Common myeloid progenitor, CD34-positive (primary cell): ENCODE data around the gene POLR2C.

ENCODE experiments used
- CTCF ChIA-PET: fragments of 350-600 bp; sonication (Branson Sonifier 250); formaldehyde crosslinking; loops from one replicate; lab custom pipeline; 2021; ENCODE audit warnings: antibody characterized with exemption; lab: Charles Lee
- POLR2A ChIA-PET: fragments of 350-600 bp; sonication (Branson Sonifier 250); formaldehyde crosslinking; loops from one replicate; lab custom pipeline; 2021; ENCODE audit warnings: antibody characterized with exemption; lab: Charles Lee
- DNase-seq, 3 donors: peaks; one replicate each; pipeline versions ENCODE4 v3.0.0 to v3.0.0-alpha.2; 2013
- H3K27ac ChIP-seq, 2 experiments: 1 replicate in 1 of 2; 2 replicates in 1 of 2; pipeline ENCODE4 v1.7.0; 2013; ENCODE audit warnings: inconsistent platforms in 2 of 2, low read length in 2 of 2, mild to moderate bottlenecking in 2 of 2, low read depth in 1 of 2, moderate library complexity in 1 of 2; ENCODE audit not compliant: severe bottlenecking in 2 of 2, insufficient read depth in 1 of 2, poor library complexity in 1 of 2
- H3K27me3 ChIP-seq, 5 experiments: replicated peaks in 2 of 5; 1 replicate in 3 of 5; 2 replicates in 2 of 5; pipeline versions ENCODE4 v1.6.1 to v1.7.0; 2013; ENCODE audit warnings: low read length in 4 of 5, mild to moderate bottlenecking in 2 of 5, moderate library complexity in 2 of 5, inconsistent platforms in 1 of 5; ENCODE audit not compliant: insufficient read depth in 5 of 5, control insufficient read depth in 4 of 5
- H3K36me3 ChIP-seq, 4 experiments: 1 replicate in 2 of 4; 2 replicates in 2 of 4; pipeline versions ENCODE4 v1.6.1 to v1.7.0; 2013; ENCODE audit warnings: low read length in 3 of 4, control low read depth in 1 of 4, mild to moderate bottlenecking in 1 of 4; ENCODE audit not compliant: control insufficient read depth in 4 of 4, insufficient read depth in 4 of 4
- H3K4me1 ChIP-seq, 4 experiments: 1 replicate in 3 of 4; 2 replicates in 1 of 4; pipeline versions ENCODE4 v1.6.1 to v1.7.1; 2013; ENCODE audit warnings: low read length in 3 of 4, mild to moderate bottlenecking in 3 of 4, control low read depth in 1 of 4, inconsistent platforms in 1 of 4, moderate library complexity in 1 of 4; ENCODE audit not compliant: control insufficient read depth in 4 of 4, insufficient read depth in 4 of 4; ENCODE audit errors: control extremely low read depth in 1 of 4
- H3K4me3 ChIP-seq, 7 experiments: 1 replicate in 4 of 7; 2 replicates in 3 of 7; pipeline versions ENCODE4 v1.5.1 to v1.7.0; 2013; ENCODE audit warnings: mild to moderate bottlenecking in 7 of 7, low read length in 6 of 7, moderate library complexity in 6 of 7, inconsistent platforms in 2 of 7, low read depth in 2 of 7, control low read depth in 1 of 7; ENCODE audit not compliant: insufficient read depth in 4 of 7, control insufficient read depth in 1 of 7; ENCODE audit errors: extremely low read depth in 1 of 7
- H3K9me3 ChIP-seq, 5 experiments: 1 replicate in 4 of 5; 2 replicates in 1 of 5; pipeline versions ENCODE4 v1.6.1 to v1.7.1; 2013; ENCODE audit warnings: low read length in 4 of 5, mild to moderate bottlenecking in 2 of 5, inconsistent platforms in 1 of 5, low read depth in 1 of 5, moderate library complexity in 1 of 5; ENCODE audit not compliant: control insufficient read depth in 4 of 5, insufficient read depth in 2 of 5; ENCODE audit errors: control extremely low read depth in 1 of 5
- WGBS: methylation state at CpG from one replicate; pipeline ENCODE4 v1.1.5; 2013; ENCODE audit not compliant: insufficient coverage; 5-methylcytosine and 5-hydroxymethylcytosine counted together

Gene POLR2C

DNA sequence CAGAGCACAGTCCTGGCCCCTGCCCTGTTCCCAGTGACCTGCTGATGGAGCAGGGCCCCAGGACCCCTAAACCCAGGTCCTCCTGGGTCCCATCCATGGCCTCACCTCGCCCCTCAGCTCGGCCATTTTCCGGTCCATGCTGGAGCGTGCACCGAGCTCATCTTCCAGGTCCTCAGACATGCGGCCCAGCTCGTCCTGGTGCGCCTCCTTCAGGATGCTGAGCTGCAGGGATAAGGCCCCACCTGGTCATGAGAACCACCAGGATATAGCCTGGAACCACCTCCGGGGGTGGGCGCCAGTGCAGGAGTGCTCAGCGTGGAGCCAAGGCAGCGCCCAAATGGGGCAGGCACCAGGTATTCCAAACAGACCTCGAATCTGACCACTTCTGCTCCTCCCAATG is 56.0 kb downstream of the POLR2C start:
- no peak overlapping the region for H3K4me3 ChIP-seq
- ChIA-PET CTCF (interaction anchor here (0.7 to 7.8 kb wide), 22 partner anchors 8 to 217 kb away, joined by 3 to 134 read pairs (median 9); partner anchors contain the start of genes ADGRG5, CIAPIN1, COQ9 and DOK4), POLR2A (no interaction called here)
- no peaks in the 10 kb centered on the region for H3K27me3 ChIP-seq
- H3K36me3 ChIP-seq, result peaks cover 7 to 59% (median 15%) of the 10 kb centered on the region in 4 experiments
- H3K9me3 ChIP-seq, result no peaks in the 10 kb centered on the region
- no peak overlapping the region for H3K27ac ChIP-seq
- DNase-seq, result no peak
- peaks cover 0 to 9% (median 7%) of the 10 kb centered on the region in 4 experiments for H3K4me1 ChIP-seq
- 95% methylated on average over 13 of the region's 13 CpGs for WGBS

DNA sequence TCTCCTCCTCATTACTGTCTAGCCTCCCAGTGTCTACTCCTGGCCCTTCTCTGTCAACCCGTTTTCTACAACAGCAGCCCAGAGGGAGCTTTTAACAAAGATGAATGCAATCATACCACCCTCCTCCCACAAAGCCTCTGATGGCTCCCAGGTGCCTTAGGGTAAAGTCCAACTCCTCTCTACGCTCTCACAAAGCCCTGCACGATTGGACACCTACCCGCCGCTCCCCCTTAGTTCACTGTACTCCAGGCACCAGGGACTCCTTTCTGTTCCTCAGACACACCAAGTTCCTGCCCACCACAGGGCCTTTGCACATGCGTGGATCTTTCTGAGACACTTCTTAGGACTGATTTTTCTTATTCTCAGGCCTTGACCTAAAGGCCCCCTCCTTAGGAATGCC is 56.4 kb downstream of the POLR2C start:
- no peak for DNase-seq
- CTCF ChIA-PET, result interaction anchor here (1.3 to 7.8 kb wide), 19 partner anchors 8 to 217 kb away, joined by 4 to 134 read pairs (median 11); partner anchors contain the start of genes ADGRG5, CIAPIN1, COQ9 and DOK4
- Histone ChIP-seq H3K4me3 (no peak overlapping the region), H3K9me3 (no peaks in the 10 kb centered on the region), H3K36me3 (peaks cover 7 to 55% (median 11%) of the 10 kb centered on the region in 4 experiments), H3K4me1 (peaks cover 0 to 9% (median 7%) of the 10 kb centered on the region in 4 experiments), H3K27me3 (no peaks in the 10 kb centered on the region), H3K27ac (no peak overlapping the region)
- POLR2A ChIA-PET, result no interaction called here
- 97% methylated on average over 6 of the region's 6 CpGs for WGBS

DNA sequence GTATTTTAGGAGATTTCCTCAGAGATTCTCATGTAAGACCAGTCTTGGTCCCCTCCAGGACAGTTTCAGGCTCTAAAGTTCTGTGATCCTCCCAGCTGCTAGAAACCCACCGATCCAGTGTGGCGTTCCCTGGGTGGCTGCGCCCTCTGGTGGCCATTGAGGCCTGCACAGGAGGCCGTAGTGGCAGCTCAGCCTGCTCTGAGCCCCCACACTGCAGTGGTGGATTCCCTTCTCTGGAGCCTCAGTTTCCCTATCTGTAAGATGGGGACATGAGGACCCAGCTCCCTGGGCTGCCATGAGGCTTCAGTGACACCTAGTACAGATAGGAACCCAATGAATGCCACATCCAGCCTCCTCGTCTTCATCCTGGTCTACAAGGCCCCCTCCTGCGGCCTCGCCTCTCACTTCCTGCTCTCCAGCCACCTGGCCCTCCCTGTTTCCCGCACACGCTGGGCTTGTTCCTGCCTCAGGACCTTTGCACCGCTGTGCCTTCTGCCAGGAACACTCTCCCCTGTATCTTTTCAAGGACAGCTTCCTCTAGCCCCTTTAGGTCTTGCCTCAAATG is 57.4 kb downstream of the POLR2C start:
- H3K36me3 ChIP-seq, result peaks cover 3 to 47% (median 10%) of the 10 kb centered on the region in 4 experiments
- peak; percentile 72 to 85 (median 83) for DNase-seq
- H3K4me3 ChIP-seq, result no peak overlapping the region
- H3K4me1 ChIP-seq, result peaks cover 0 to 9% (median 7%) of the 10 kb centered on the region in 4 experiments
- POLR2A ChIA-PET, result interaction anchor here (0.7 to 1.8 kb wide), 2 partner anchors 22 to 57 kb away, joined by 3 to 6 read pairs; partner anchors contain the start of genes ADGRG5 and POLR2C
- no peak overlapping the region for H3K27ac ChIP-seq
- 30% methylated on average over 10 of the region's 10 CpGs for WGBS
- no peaks in the 10 kb centered on the region for H3K9me3 ChIP-seq
- CTCF ChIA-PET, result interaction anchor here (0.6 to 7.8 kb wide), 30 partner anchors 8 to 218 kb away, joined by 3 to 134 read pairs (median 7); partner anchors contain the start of genes ADGRG5, CIAPIN1, COQ9 and DOK4
- no peaks in the 10 kb centered on the region for H3K27me3 ChIP-seq
